Left lung (tissue), 10 donors: Measurements from ENCODE around the gene DMD. TPM values are rescaled to one million over a fixed set of nuclear protein-coding genes. Genes with fewer than 3 reads are reported as not detected.
"Not testable (repeated sequence)": the region's sequence is repeated elsewhere in the genome, so short reads cannot be mapped to it uniquely, and the experiment has no call there.

Experiments
- ATAC-seq: fragments of 200-7000 bp; cut with Tn5 transposase; one replicate; pipeline ENCODE4 v1.9.1; 2020; ENCODE audit warnings: moderate library complexity
- DNase-seq, 4 donors: peaks; one replicate each; pipeline ENCODE4 v3.0.0-alpha.2; 2013 to 2020
- H3K27ac ChIP-seq, 2 donors: fragments of 200-600 bp; sonication (generic) in 1 of 2; one replicate each; pipeline versions ENCODE4 v1.5.0 to v1.8.0; 2020 to 2021
- H3K27me3 ChIP-seq, 2 donors: fragments of 200-600 bp; sonication (generic) in 1 of 2; one replicate each; pipeline versions ENCODE4 v1.5.0 to v1.8.0; 2020 to 2021
- H3K36me3 ChIP-seq, 2 donors: fragments of 200-600 bp; sonication (generic) in 1 of 2; one replicate each; pipeline versions ENCODE4 v1.5.0 to v1.8.0; 2020 to 2021
- H3K4me1 ChIP-seq, 2 donors: fragments of 200-600 bp; one replicate each; pipeline ENCODE4 v1.8.0; 2021
- H3K4me3 ChIP-seq, 2 donors: fragments of 200-600 bp; sonication (generic) in 1 of 2; one replicate each; pipeline versions ENCODE4 v1.5.0 to v1.8.0; 2020 to 2021; ENCODE audit warnings: mild to moderate bottlenecking in 1 of 2
- H3K9me3 ChIP-seq, 2 donors: fragments of 200-600 bp; sonication (generic) in 1 of 2; one replicate each; pipeline versions ENCODE4 v1.5.0 to v1.8.0; 2020 to 2021
- intact Hi-C, 2 donors: fragments of 100-400 bp; cut with DNase I; formaldehyde crosslinking; loops; one replicate each; pipeline versions ENCODE4 v1.11.2 to v1.14.2; 2022
- polyA plus RNA-seq, 6 donors: library from polyadenylated mRNA; unstranded; fragments of 120-200 nt; gene quantifications; one replicate each; pipeline ENCODE4 v1.2.1, GENCODE V29; 2013; ENCODE audit not compliant: insufficient read length in 6 of 6
- total RNA-seq, 2 donors: library from RNA; stranded (reverse); fragmentation: NEBNext Ultra II Directional; extraction: Animal tissue kit (Norgen Biotek cat#: 25700); gene quantifications; one replicate each; pipeline ENCODE4 v1.2.1, GENCODE V29; 2021
- TF ChIP-seq, protein P1 (sequence below), 2 donors: fragments of 200-600 bp; sonication (generic) in 1 of 2; IDR thresholded peaks; one replicate each; pipeline versions ENCODE4 v1.5.0 to v1.8.0; 2021; ENCODE audit warnings: antibody characterized with exemption in 2 of 2
- donor health status: DM: no; HTN: yes; CAD: no.
- donor health status: DM: no; HTN: no; CAD: no.

DMD gene
- total and polyA plus RNA-seq, 8 donors, result 16.6 to 68.8 (median 54.0) TPM

DNA sequence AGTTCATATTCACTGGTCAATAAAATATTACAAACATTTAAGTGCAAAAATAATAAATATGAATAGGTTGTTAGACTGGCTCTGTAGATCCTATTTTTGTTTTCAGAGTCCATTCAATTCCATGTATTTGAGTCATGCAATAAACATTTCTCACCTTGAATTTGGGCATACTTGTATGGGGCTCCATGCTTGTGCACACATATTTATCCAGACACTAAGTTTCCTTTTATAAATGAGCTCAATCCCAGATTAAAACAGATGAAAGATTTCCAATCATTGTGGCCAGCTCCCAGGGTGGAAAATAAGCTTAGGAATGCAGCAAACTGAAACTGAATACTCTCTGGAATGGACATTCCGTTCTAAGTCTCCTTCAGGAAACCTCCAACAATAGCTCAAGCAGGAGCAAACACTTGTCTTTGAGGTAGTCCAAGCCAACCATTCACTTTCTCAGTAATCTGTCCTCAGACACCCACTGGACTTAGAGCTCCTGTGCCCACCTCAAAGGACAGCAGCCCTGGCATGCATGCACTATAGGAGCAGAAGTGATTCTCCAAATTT lies 16.4 kb downstream of the DMD start:
- ATAC-seq (peak; percentile 70), DNase-seq (no peak)
- intact Hi-C loops, result no loop called here

DNA sequence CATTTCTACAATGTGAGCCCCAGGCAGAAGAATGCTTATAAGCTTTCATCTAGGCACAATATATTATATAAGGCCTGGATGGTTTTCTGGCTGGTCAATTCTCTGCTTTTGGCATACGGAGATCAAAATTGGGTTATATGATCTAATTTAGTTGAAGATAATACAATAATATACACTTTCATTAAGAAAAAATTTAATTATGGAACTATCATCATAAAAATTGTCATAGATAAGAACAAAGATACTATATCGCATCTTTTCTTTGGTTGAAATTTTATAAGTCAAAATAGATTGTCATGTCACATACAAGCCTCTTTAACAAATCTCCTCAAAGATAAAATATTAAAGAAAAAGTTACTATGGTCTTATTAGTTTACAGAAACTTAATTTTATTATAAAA lies 17.1 kb downstream of the DMD start:
- ATAC-seq, result no peak
- H3K36me3 ChIP-seq, result no peaks in the 10 kb centered on the region
- H3K27me3 ChIP-seq, result no peaks in the 10 kb centered on the region
- H3K4me3 ChIP-seq, result no peak overlapping the region
- H3K27ac ChIP-seq, result no peak overlapping the region
- TF ChIP-seq, protein P1, sequence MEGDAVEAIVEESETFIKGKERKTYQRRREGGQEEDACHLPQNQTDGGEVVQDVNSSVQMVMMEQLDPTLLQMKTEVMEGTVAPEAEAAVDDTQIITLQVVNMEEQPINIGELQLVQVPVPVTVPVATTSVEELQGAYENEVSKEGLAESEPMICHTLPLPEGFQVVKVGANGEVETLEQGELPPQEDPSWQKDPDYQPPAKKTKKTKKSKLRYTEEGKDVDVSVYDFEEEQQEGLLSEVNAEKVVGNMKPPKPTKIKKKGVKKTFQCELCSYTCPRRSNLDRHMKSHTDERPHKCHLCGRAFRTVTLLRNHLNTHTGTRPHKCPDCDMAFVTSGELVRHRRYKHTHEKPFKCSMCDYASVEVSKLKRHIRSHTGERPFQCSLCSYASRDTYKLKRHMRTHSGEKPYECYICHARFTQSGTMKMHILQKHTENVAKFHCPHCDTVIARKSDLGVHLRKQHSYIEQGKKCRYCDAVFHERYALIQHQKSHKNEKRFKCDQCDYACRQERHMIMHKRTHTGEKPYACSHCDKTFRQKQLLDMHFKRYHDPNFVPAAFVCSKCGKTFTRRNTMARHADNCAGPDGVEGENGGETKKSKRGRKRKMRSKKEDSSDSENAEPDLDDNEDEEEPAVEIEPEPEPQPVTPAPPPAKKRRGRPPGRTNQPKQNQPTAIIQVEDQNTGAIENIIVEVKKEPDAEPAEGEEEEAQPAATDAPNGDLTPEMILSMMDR (IDR thresholded peaks at IDR 0.05), result no peak
- no peaks in the 10 kb centered on the region for H3K4me1 ChIP-seq
- DNase-seq, result no peak
- intact Hi-C loops, result no loop called here
- no peaks in the 10 kb centered on the region for H3K9me3 ChIP-seq

More for the DNA sequence above, 16.4 kb downstream of the DMD start:
- no peaks in the 10 kb centered on the region for H3K36me3 ChIP-seq
- no peaks in the 10 kb centered on the region for H3K4me1 ChIP-seq
- no peak overlapping the region for H3K27ac ChIP-seq
- H3K27me3 ChIP-seq, result no peaks in the 10 kb centered on the region
- no peaks in the 10 kb centered on the region for H3K9me3 ChIP-seq
- no peak overlapping the region for H3K4me3 ChIP-seq
- TF ChIP-seq, protein P1 (IDR thresholded peaks at IDR 0.05), result no peak

DNA sequence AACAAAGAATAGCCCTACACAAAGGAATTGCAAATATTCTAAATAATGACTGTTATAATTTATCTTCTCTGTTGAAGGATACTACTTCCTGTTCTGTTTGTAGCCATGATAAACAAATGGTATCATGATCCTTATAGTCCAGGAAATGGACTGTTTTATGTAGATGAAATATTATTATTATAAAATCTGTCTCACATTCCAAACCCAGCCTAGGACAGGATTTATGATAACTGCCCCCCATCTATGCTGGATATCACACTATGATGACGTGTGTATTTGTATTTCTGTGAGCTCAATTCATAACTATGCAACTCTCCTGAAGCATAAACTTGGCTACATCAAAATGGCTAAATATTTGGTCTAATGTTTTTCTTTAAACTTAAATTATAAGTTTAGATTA lies 21.3 kb downstream of the DMD start:
- TF ChIP-seq, protein P1 (IDR thresholded peaks at IDR 0.05), result no peak
- ATAC-seq (no peak), DNase-seq (no peak)
- H3K9me3 ChIP-seq, result no peaks in the 10 kb centered on the region
- no peaks in the 10 kb centered on the region for H3K4me1 ChIP-seq
- intact Hi-C loops, result no loop called here
- H3K4me3 ChIP-seq, result no peak overlapping the region
- H3K27ac ChIP-seq, result no peak overlapping the region
- no peaks in the 10 kb centered on the region for H3K27me3 ChIP-seq
- no peaks in the 10 kb centered on the region for H3K36me3 ChIP-seq

DNA sequence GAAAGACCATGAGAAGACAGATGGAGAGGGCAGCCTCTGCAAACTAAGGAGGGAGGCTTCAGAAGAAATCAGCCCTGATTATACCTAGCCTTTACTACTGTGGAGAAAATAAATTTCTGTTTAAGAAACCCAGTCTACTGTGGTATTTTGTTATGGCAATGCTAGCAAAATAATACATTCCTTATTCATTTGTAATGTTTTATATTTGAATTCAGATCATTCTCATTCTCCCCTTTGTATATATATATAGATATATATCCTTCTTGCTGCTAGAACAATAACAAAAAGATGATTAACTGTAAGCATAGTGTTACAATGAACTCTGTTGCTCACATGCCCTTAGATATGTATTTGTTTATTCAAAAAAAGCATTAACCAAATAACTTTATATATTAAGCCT lies 22.5 kb downstream of the DMD start:
- Histone ChIP-seq H3K4me1 (no peaks in the 10 kb centered on the region), H3K27me3 (no peaks in the 10 kb centered on the region), H3K36me3 (no peaks in the 10 kb centered on the region), H3K4me3 (no peak overlapping the region), H3K27ac (no peak overlapping the region), H3K9me3 (no peaks in the 10 kb centered on the region)
- TF ChIP-seq, protein P1 (IDR thresholded peaks at IDR 0.05), result no peak
- intact Hi-C loops, result no loop called here
- ATAC-seq (no peak), DNase-seq (no peak)

DNA sequence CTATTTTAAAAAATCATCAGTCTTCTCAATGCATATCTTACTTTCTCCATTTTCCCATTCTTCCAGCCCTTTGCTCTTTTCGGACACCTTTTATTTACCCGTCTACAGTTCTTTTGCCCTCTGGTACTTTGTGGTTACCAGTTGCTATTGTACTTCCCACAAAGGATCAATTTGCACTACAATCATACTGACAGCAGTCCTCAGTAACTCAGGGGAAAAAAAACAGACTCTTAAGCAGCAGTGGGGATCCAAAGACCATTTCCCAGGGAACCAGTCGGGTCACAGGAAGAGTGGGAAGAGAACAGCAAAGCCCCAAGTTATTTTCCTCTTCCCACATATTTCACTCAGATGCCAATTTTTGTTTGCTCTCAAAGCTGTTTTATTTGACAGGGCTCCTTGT lies 23.1 kb downstream of the DMD start:
- TF ChIP-seq, protein P1 (IDR thresholded peaks at IDR 0.05), result no peak
- no peaks in the 10 kb centered on the region for H3K9me3 ChIP-seq
- intact Hi-C loops, result no loop called here
- ATAC-seq (no peak), DNase-seq (no peak)
- H3K27ac ChIP-seq, result no peak overlapping the region
- no peak overlapping the region for H3K4me3 ChIP-seq
- H3K36me3 ChIP-seq, result no peaks in the 10 kb centered on the region
- H3K4me1 ChIP-seq, result no peaks in the 10 kb centered on the region
- H3K27me3 ChIP-seq, result no peaks in the 10 kb centered on the region

DNA sequence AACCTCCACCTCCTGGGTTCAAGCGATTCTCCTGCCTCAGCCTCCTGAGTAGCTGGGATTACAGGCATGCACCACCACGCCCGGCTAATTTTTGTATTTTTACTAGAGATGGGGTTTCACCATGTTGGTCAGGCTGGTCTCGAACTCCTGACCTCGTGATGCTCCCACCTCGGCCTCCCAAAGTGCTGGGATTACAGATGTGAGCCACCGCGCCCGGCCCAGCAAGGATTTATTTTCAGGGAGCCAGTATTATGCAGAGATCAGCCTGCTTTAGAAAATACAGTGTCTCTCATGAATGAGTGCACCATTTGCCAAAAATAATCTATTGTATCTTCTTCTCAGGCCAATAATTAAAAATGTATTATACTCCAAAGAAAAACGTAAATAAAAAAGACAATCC lies 26.5 kb downstream of the DMD start:
- H3K4me3 ChIP-seq, DNase-seq, ATAC-seq, H3K36me3 ChIP-seq, H3K27me3 ChIP-seq, H3K27ac ChIP-seq, intact Hi-C loops, H3K4me1 ChIP-seq, H3K9me3 ChIP-seq: not testable (repeated sequence)
